Measurements from ENCODE around the gene RBM20.
A peak's percentile ranks its signal among the peaks of the same experiment; 100 is the strongest.

RBM20 gene

GRCh38 chr10:110676016-110676415 is 31.9 kb downstream of the RBM20 start:
- DNase-seq (ENCODE audit: low spot score), result no peak

- DNase-seq (ENCODE audit: low spot score), result peak; percentile 16
Measured at GRCh38 chr10:110679486-110680272, 35.5 kb downstream of the RBM20 start.

GRCh38 chr10:110680273-110681020 is 36.3 kb downstream of the RBM20 start:
- no peak for DNase-seq (ENCODE audit: low spot score)

GRCh38 chr10:110681023-110681681 is 37.0 kb downstream of the RBM20 start:
- DNase-seq (ENCODE audit: low spot score), result peak; percentile 57

GRCh38 chr10:110682348-110682747 is 38.2 kb downstream of the RBM20 start:
- DNase-seq (ENCODE audit: low spot score), result no peak

GRCh38 chr10:110684800-110685446 is 40.8 kb downstream of the RBM20 start:
- no peak for DNase-seq (ENCODE audit: low spot score)

- DNase-seq (ENCODE audit: low spot score), result no peak
Measured at GRCh38 chr10:110686047-110686446, 41.9 kb downstream of the RBM20 start.

- DNase-seq (ENCODE audit: low spot score), result no peak
Measured at GRCh38 chr10:110686949-110687348, 42.8 kb downstream of the RBM20 start.

GRCh38 chr10:110687400-110687799 is 43.3 kb downstream of the RBM20 start:
- DNase-seq (ENCODE audit: low spot score), result no peak

- no peak for DNase-seq (ENCODE audit: low spot score)
Measured at GRCh38 chr10:110691139-110691538, 47.0 kb downstream of the RBM20 start.

GRCh38 chr10:110694263-110694662 is 50.1 kb downstream of the RBM20 start:
- no peak for DNase-seq (ENCODE audit: low spot score)

- no peak for DNase-seq (ENCODE audit: low spot score)
Measured at GRCh38 chr10:110694820-110695538, 50.8 kb downstream of the RBM20 start.

GRCh38 chr10:110695539-110695886 is 51.4 kb downstream of the RBM20 start:
- no peak for DNase-seq (ENCODE audit: low spot score)

- no peak for DNase-seq (ENCODE audit: low spot score)
Measured at GRCh38 chr10:110696436-110696835, 52.3 kb downstream of the RBM20 start.

- DNase-seq (ENCODE audit: low spot score), result no peak
Measured at GRCh38 chr10:110698340-110698739, 54.2 kb downstream of the RBM20 start.

GRCh38 chr10:110698782-110699201 is 54.7 kb downstream of the RBM20 start:
- no peak for DNase-seq (ENCODE audit: low spot score)

GRCh38 chr10:110699859-110700468 is 55.8 kb downstream of the RBM20 start:
- no peak for DNase-seq (ENCODE audit: low spot score)

GRCh38 chr10:110700947-110701616 is 56.9 kb downstream of the RBM20 start:
- no peak for DNase-seq (ENCODE audit: low spot score)

- no peak for DNase-seq (ENCODE audit: low spot score)
Measured at GRCh38 chr10:110701617-110701971, 57.5 kb downstream of the RBM20 start.

- DNase-seq (ENCODE audit: low spot score), result no peak
Measured at GRCh38 chr10:110704070-110704469, 59.9 kb downstream of the RBM20 start.
